Cortex of kidney (tissue), 1 donor: Measurements from ENCODE around the gene LMO1.

Experiments used
- DNase-seq: peaks from one replicate; lab custom pipeline; 2025; lab: John Stamatoyannopoulos, UW

LMO1 gene

DNA sequence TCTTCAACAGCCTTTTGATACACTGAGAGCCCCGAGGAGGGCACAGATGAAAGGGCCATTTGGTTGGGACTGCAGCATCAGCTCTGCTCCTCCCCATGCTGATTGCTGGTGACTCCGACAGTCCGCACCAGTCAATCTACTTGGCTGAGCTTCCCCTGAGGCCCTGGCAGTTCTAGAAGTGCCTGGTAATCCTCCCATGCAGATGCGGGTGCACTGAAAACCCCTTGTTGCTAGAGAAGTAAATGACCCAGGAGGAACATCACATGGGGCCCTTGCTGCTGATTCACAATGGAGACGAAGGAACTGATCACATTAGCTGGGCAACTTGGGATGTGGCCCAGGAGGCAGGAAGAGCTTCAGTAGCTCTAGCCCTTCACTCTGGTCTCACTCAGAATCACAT, 59.7 kb downstream of the LMO1 start:
- DNase-seq = no peak

DNA sequence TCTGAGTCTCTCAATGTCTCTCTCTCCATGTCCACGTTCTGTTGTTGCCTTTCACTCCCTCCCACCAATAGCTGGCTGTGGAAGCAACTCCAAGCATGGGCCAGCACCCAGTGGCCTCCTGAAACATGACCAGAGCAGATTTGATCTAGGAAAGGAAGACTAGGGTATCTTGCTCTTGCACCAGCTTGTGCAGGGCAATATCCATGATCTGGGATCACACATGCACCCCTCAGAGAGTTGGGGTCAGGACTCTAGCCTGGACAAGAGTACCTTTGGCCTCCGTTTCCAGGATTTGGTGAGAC, 60.3 kb downstream of the LMO1 start:
- no peak for DNase-seq

DNA sequence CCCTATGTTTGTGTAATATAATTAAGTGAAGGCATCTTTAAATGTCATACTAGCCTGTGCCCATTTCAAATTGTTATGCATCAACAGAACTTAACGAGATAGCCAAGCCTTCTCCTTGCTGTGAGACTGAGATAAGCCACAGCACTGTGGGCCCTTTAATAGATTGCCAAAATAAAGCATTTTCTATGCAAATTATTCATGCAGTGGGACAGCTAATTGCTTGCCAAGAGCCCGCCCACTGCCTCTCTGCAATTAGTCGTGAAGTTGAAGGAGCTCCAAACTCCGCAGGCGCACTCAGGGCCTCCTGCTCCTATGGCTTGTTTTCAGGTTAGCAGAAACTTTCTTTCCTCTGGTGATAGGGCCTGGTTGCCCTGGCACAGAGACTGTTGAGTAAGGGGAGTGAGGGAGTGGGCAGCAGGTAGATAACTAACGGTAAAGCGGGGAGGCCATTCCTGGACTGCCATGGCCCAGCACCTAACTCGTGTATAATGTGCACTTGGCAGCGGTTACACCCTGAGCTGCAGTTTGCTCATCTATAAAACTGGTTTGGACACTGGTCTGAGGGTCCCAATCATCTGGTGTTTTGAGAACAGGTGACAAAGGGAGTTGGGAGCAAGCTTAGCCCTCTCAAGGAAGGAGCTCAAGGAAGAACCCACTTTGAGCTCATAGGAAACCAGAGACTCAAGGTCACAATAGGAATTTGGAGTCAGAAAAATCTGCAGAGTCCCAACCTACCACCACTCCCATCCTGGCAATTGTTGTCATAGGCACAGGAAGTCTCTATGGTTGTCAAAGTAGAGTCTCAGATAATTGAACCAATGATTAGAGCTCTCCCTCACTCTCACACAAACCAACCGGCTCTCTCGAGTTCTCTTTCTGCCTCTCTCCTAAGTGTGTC, 60.9 kb downstream of the LMO1 start:
- no peak for DNase-seq

DNA sequence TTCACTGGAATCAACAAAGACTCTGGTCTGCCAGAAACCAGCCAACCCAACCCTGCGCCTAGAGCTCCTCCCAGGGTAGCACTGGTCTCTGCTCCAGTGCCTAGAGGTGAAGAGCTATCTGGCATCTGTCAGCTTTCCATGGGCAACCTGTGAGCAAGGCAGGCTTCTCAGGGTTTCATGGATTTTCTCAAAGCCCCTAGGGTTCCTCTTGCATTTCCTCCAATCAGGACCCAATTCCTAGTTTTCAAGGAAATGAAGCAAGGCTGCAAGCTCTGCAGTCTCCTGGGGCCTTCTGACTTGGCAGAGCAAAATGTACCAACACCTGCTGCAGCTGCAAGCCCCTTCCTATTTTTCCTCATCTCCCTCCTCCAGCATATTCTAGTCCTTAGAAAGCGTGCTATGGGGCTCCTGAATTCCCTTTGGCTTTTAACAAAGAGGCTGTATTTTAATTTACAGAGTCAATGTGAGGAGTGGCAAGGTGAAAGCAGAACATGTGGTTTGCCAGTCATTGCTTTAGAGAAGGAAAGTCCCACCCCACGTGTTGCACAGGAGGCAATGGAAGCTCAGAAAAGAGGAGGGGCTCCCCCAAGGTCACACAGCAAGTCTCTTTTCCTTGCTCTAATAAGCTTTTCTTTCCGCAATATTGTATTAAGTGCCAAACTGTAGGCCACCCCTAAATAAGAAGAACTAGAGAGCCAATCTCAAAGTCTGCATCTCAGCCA, 61.9 kb downstream of the LMO1 start:
- no peak for DNase-seq

DNA sequence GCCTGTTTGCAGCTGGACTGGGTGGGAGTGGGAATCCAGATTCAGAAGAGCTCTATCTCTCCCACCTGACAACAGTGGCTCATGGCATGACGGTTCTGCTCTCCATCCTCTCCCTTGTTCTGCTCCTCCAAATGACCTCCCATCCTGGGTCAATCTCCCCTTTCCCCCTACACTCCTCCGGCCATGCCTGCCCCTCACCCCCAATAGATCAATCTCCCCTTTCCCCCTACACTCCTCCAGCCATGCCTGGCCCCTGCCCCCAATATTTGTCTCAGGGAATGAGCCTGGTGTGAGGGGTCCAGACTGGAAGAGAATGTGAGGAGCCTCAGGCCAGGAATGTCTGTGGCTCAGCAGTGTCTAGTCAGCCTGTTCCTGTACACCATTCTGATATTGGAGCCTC, 64.0 kb downstream of the LMO1 start:
- DNase-seq = no peak

DNA sequence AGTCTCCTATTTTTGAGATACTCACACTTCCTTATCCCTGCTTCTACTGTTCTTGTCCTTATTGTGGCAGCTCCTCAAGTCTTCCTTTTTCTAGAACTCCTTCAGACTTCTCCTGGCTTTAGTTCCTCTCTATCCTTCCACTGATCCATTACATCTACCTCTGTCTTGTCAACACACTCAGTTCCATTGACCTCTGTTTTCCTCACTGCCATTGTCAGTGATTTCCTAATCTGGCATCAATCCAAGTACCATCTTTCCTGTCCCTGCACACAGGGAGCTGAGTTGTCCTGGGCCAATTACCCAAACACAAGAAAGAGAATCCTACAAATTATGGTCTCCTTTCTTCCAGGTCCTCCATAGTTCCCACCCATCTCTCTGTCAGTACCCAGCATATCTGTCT, 66.9 kb downstream of the LMO1 start:
- DNase-seq = no peak

DNA sequence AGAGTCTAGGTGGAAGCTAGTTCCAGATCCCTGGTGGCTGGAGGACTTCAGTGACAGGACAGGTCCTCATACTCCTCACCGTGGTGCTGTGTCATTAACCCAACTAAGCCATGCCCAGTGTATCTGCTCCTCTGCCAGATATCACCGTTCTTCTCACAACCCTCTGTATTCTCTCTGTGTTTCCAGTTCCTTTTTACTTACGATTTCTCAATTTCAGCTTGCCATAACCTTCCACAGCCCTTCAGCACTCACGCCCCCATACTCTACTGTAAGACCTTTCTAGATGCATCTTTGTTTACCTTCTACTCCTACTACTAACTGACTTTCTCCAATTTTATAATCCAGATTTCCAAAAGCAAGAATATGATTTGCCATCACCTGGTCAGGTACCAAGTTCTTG, 68.7 kb downstream of the LMO1 start:
- DNase-seq = no peak

DNA sequence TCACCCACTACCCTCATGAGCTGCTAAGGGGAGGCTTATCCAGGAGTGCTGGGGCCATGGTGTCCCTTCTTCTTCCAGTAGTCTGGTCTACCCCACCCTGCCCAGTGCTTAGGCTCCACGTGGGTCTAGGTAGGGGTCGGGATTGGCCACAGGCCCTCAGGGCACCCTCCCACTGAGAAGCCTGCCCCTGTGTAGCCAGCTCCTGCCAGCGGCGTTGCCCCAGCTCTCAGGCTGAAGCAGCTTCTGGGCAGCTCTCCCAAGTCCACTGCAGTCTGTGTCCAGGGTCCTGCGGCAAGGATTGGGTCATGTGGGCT, 70.8 kb downstream of the LMO1 start:
- no peak for DNase-seq

DNA sequence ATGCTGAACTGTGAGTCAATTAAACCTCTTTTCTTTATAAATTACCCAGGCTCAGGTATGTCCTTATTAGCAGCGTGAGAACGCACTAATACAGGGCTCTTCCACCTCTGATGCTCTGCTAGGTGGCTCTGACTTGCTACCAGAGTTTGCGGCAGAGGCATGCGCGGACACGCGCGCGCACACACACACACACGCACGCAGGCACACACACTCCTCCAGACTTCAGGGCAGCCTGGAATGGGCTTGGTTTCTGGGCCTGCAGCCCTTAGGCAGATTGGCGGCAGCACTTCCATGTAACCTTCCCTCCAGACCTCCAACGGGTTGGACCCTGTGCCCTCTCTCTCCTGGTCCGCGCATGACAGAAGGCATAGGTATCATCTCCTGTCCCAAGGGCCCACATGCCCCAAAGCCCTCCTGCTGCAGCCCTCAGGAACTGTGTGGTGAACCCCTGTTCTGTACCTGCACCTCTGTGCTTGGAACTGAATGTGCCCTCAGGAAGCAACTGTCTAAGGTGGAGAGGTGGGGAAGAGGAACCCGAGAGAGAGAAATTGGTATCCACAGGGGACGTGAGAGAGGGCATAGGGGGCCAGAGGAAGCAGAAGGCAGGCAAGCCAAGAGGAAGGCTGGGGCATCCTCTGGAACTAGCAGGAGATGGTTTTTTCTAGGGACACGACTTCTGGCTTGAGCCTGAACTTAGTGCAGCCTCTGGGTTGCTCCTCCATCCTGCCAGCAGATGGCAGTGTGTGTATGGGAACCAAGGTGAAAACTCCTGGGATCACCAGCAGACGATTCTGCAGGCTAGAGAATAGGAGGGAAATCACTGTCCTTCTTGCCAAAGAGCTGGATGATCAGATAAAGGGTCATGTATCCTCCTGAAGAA, 71.4 kb downstream of the LMO1 start:
- no peak for DNase-seq

DNA sequence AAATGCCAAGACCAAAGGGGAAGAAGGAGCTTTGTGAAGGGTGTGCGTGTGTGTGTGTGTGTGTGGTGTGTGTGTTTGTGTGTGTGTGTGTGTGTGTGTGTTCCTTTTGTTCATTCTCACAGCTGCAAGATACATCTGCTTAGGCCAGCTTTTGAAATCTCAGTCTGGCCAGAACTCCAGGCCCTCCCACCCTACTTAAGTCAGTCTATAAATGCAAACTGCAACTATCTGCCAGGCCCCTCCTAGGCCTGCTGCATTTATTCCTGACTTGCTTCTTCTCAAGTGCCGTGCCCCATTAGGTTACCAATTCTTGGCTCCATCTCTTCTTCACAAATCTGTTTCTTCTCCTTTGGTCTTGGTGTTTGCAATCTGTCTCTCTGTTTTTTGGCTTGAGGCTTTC, 73.2 kb downstream of the LMO1 start:
- DNase-seq = no peak

DNA sequence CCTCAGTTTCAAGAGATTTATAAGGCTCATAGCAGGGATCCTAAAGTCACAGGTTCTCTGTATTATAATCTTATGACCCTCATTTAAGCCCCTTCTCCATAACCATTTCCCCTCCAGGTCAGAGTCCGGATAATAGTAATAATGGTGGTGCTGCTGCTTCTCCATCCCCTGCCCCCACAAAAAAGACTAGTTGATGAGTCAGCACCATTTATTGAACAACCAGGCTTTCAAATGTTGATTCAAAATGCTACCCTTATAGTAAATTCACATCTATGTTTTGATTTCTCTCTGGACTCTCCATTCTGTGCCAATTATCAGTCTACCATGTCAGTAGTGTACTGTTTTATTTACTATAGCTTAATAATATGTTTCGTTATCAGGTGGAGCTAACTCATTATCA, 77.2 kb downstream of the LMO1 start:
- no peak for DNase-seq

DNA sequence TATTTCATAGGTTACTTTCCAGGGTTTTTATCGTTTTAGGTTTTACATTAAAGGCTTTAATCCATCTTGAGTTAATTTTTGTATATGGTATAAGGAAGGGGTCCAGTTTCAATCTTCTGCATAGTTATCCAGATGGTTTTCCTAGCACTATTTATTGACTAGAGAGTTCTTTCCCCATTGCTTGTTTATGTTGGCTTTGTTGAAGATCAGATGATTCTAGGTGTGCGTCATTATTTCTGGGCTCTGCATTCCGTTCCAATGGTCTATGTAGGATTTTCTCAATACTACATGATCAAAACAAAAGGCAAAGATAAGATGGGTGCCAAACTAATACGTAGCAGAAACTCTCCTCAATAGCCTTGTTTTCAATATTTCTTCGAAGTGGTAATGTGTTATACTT, 80.6 kb downstream of the LMO1 start:
- DNase-seq = no peak

DNA sequence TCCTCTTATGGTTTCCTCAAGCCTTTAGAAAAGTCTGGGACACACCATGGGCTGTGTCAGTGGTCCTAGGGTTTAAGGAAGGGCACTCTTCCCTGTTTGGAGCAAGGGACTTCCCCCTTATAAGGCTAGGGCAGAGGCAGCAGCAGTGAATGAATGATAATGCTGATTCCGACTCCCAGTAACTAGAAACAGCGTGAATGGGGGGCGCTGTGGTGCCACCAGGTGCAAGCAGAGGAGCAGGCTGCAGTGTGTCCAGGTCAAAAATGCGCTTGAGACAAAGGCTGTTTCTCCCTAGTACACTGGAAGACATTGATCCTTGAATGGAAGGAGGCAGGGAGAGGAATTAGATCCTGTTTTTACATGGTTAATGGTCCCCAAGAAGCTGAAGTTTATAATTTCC, 83.2 kb downstream of the LMO1 start:
- no peak for DNase-seq

DNA sequence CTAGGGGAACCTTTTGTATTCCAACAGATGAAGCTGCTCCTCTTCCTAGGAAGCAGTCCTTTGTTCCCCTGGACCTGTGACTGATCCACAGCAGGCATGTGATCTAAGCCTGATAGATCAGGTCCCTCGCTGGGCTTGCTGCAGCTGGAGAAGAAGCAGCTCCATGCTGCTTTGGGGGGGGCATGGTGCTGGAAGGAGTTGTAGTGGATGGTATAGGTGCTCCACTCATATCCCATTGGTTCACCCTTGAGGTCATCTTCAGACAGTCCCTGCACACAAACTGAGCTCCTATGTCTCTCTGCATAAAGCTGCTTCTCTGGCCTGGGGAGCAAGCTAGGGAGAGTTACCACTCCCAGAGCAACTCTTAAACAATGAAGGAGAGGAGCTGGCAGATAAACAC, 85.4 kb downstream of the LMO1 start:
- no peak for DNase-seq

DNA sequence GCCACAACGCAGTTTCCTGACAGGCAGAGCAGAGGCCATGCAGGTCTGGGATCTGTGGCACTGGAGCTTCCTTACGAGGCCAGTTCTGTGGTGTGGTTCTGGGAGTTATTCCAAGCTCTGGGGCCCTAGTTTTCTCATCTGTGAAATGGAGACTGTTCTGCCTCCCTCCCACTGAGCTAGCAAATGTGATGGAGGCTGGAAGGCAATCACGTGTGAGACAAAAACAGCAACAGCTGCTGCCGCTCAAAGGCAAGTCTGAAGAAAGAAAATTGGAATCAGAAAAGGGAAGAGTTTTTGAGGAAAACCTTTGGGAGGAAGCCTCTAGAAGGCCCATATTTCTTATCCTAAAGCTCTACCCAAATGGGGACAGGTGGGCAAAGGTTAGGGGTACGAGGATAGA, 86.5 kb downstream of the LMO1 start:
- no peak for DNase-seq
